ENCODE data around the gene CACNA1A. TPM values are rescaled to one million over a fixed set of nuclear protein-coding genes. Genes with fewer than 3 reads are reported as not detected.

CACNA1A gene
- polyA plus RNA-seq, 2 of the 4 experiments (the other 2 are of a cell fraction), result 0.27 to 0.71 TPM

DNA sequence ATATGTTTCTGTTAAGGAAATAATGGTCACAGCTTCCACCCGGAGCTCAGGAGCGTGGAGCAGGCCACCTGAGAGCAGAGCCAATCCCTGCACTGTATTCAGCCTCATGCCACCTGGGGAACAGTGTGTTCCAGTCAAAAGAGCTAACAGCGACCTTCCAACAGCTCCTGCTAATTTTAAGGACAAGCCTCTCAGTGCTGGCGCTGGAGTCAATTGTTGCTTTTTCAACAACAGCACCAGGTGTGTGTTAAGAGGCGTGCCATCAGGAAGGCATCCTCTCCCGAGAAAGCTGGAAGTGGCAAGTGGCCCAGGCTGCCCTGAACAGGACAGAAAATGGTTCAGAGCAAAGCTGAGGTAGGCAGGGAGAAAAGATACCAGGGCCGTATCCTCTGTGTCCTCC lies 102.0 kb downstream of the CACNA1A start:
- no peak for TF ChIP-seq SMC3 (IDR thresholded peaks at IDR 0.05)
- TF ChIP-seq CHD2 (IDR thresholded peaks at IDR 0.05; ENCODE audit: low read length, partially characterized antibody), result no peak
- TF ChIP-seq PHF8 (IDR thresholded peaks at IDR 0.05; ENCODE audit: borderline replicate concordance, low read depth), result no peak
- no peak for TF ChIP-seq HMGXB4 (CRISPR knock-in tag; IDR thresholded peaks at IDR 0.05; ENCODE audit: borderline replicate concordance)
- TF ChIP-seq MYC (IDR thresholded peaks at IDR 0.05; ENCODE audit: borderline replicate concordance, low read length), result no peak
- TF ChIP-seq RAD21 (conservative IDR thresholded peaks at IDR 0.05 in 1 of 2, IDR thresholded peaks at IDR 0.05 in 1 of 2), result no peak
- TF ChIP-seq HOXB5 (CRISPR knock-in tag; IDR thresholded peaks at IDR 0.05), result no peak
- no peak for TF ChIP-seq FOXS1 (CRISPR knock-in tag; IDR thresholded peaks at IDR 0.05)
- TF ChIP-seq HDAC2 (IDR thresholded peaks at IDR 0.05), result no peak
- no peak for TF ChIP-seq GATA3 (IDR thresholded peaks at IDR 0.05; ENCODE audit: borderline replicate concordance)
- TF ChIP-seq CTCF (IDR thresholded peaks at IDR 0.05), result no peak
- TF ChIP-seq KDM5A (IDR thresholded peaks at IDR 0.05), result no peak
- no peak for TF ChIP-seq JUNB (IDR thresholded peaks at IDR 0.05)
- no peak for TF ChIP-seq MAZ (IDR thresholded peaks at IDR 0.05; ENCODE audit: borderline replicate concordance, low read depth, low read length)
- no peak for TF ChIP-seq NFE2L2 (conservative IDR thresholded peaks at IDR 0.05; ENCODE audit: low read length)
- no peak for TF ChIP-seq FOSB (CRISPR knock-in tag; IDR thresholded peaks at IDR 0.05)
- TF ChIP-seq RCOR1 (IDR thresholded peaks at IDR 0.05; ENCODE audit: low read depth, low read length), result no peak
- H3K4me1 ChIP-seq, result peaks cover 4% of the 10 kb centered on the region
- ATAC-seq, result no peak
- H3K9me3 ChIP-seq, result no peaks in the 10 kb centered on the region
- no peak for DNase-seq (ENCODE audit: low read depth in 1 of 2, low spot score in 1 of 2)
- H3K4me2 ChIP-seq, result no peak overlapping the region
- no peak for FAIRE-seq
- ChIA-PET CTCF (interaction anchor here (0.9 to 1.5 kb wide), 2 partner anchors 54 to 317 kb away, joined by 3 read pairs; no protein-coding TSS in a partner anchor), POLR2A (no interaction called here)
- WGBS (ENCODE audit: missing lambda C conversion rate), result 24% methylated on average over 4 of the region's 7 CpGs
- no peak overlapping the region for H3K27ac ChIP-seq
- H3K4me3 ChIP-seq, result no peak overlapping the region

GRCh38 chr19:13401388-13401787 lies 104.9 kb downstream of the CACNA1A start:
- TF ChIP-seq CEBPB (IDR thresholded peaks at IDR 0.05) (no peak), USF2 (IDR thresholded peaks at IDR 0.05) (peak; percentile 47), PHF8 (IDR thresholded peaks at IDR 0.05; ENCODE audit: borderline replicate concordance, low read depth) (no peak)
- ChIA-PET CTCF (interaction anchor here (0.6 kb wide), 1 partner anchor 38 kb away, joined by 3 read pairs; no protein-coding TSS in a partner anchor), POLR2A (no interaction called here)
- FAIRE-seq (no peak), ATAC-seq (peak in 1 of 2 experiments; percentile 70; a peak in 3 of 6 replicates), DNase-seq (ENCODE audit: low read depth in 1 of 2, low spot score in 1 of 2) (peak; percentile 14 to 40)
- Histone ChIP-seq H3K9me3 (no peaks in the 10 kb centered on the region), H3K4me2 (no peak overlapping the region), H3K27ac (no peak overlapping the region), H3K4me1 (peaks cover 10% of the 10 kb centered on the region), H3K4me3 (no peak overlapping the region)
- WGBS (ENCODE audit: missing lambda C conversion rate), result 40% methylated on average over 2 of the region's 2 CpGs

GRCh38 chr19:13400296-13400695 lies 106.0 kb downstream of the CACNA1A start:
- FAIRE-seq (no peak), DNase-seq (ENCODE audit: low read depth in 1 of 2, low spot score in 1 of 2) (no peak), ATAC-seq (no peak)
- no peak overlapping the region for H3K4me2 ChIP-seq
- H3K9me3 ChIP-seq, result no peaks in the 10 kb centered on the region
- H3K4me3 ChIP-seq, result no peak overlapping the region
- ChIA-PET CTCF (no interaction called here), POLR2A (no interaction called here)
- peak overlapping the region in 1 of 2 experiments; percentile 80; a peak in 2 of 6 replicates for H3K27ac ChIP-seq
- no peak for TF ChIP-seq NR3C1 (IDR thresholded peaks at IDR 0.05)
- TF ChIP-seq RFX5 (IDR thresholded peaks at IDR 0.05), result no peak
- TF ChIP-seq E2F6 (IDR thresholded peaks at IDR 0.05; ENCODE audit: borderline replicate concordance, low read depth), result no peak
- TF ChIP-seq NPAS2 (CRISPR knock-in tag; IDR thresholded peaks at IDR 0.05; ENCODE audit: borderline replicate concordance), result no peak
- no peak for TF ChIP-seq SREBF2 (IDR thresholded peaks at IDR 0.05)
- no peak for TF ChIP-seq CBX8 (IDR thresholded peaks at IDR 0.05)
- no peak for TF ChIP-seq ESRRA (IDR thresholded peaks at IDR 0.05; ENCODE audit: borderline replicate concordance, low read length)
- H3K4me1 ChIP-seq, result peaks cover 10% of the 10 kb centered on the region
